Natural killer cell (primary cell): Measurements from ENCODE around the gene CACNG1. TPM values are rescaled to one million over a fixed set of nuclear protein-coding genes. Genes with fewer than 3 reads are reported as not detected.

Experiments
- ATAC-seq, 3 donors: fragments of 150-1000 bp in 2 of 3; fragments of 200-7000 bp in 1 of 3; cut with Tn5 transposase; 1 replicate in 1 of 3; 2 replicates in 2 of 3; pipeline ENCODE4 v1.10.0; 2021; ENCODE audit warnings: mild to moderate bottlenecking in 2 of 3, moderate library complexity in 2 of 3
- DNase-seq, 2 donors: peaks; one replicate each; pipeline versions ENCODE4 v3.0.0 to v3.0.0-alpha.2; 2013 to 2021; ENCODE audit warnings: mixed read lengths in 1 of 2
- H3K27ac ChIP-seq: one replicate; pipeline ENCODE4 v1.5.1; 2013; ENCODE audit warnings: mild to moderate bottlenecking, low read length
- H3K27me3 ChIP-seq: one replicate; pipeline ENCODE4 v1.6.1; 2013; ENCODE audit warnings: low read length; ENCODE audit not compliant: control insufficient read depth, insufficient read depth
- H3K36me3 ChIP-seq: one replicate; pipeline ENCODE4 v1.6.1; 2013; ENCODE audit warnings: low read length; ENCODE audit not compliant: control insufficient read depth, insufficient read depth
- H3K4me1 ChIP-seq: one replicate; pipeline ENCODE4 v1.6.1; 2013; ENCODE audit warnings: low read length; ENCODE audit not compliant: control insufficient read depth, insufficient read depth
- H3K4me3 ChIP-seq: one replicate; pipeline ENCODE4 v1.5.1; 2013; ENCODE audit warnings: low read length
- H3K9me3 ChIP-seq: one replicate; pipeline ENCODE4 v1.6.1; 2013; ENCODE audit warnings: low read length; ENCODE audit not compliant: control insufficient read depth, insufficient read depth
- H3K27ac Mint-ChIP-seq, 2 donors: one replicate each; pipeline ENCODE4 v1.8.0; 2022; ENCODE audit warnings: mild to moderate bottlenecking in 2 of 2, mixed read lengths in 2 of 2, moderate library complexity in 1 of 2
- H3K27me3 Mint-ChIP-seq, 2 donors: one replicate each; pipeline ENCODE4 v1.8.0; 2022; ENCODE audit warnings: low read depth in 2 of 2, mixed read lengths in 2 of 2
- H3K36me3 Mint-ChIP-seq: one replicate; pipeline ENCODE4 v1.8.0; 2022; ENCODE audit warnings: mixed read lengths
- H3K4me1 Mint-ChIP-seq, 2 donors: one replicate each; pipeline ENCODE4 v1.8.0; 2022; ENCODE audit warnings: mixed read lengths in 2 of 2
- H3K4me3 Mint-ChIP-seq: one replicate; pipeline ENCODE4 v1.8.0; 2022; ENCODE audit warnings: mild to moderate bottlenecking, moderate library complexity, mixed read lengths
- H3K9me3 Mint-ChIP-seq, 2 donors: one replicate each; pipeline ENCODE4 v1.8.0; 2022; ENCODE audit warnings: mixed read lengths in 2 of 2
- WGBS: methylation state at CpG from one replicate; pipeline ENCODE4 v1.1.7; 2013; ENCODE audit warnings: missing lambda C conversion rate; ENCODE audit not compliant: insufficient coverage; 5-methylcytosine and 5-hydroxymethylcytosine counted together
- intact Hi-C: fragments of 100-400 bp; cut with micrococcal nuclease; formaldehyde crosslinking; loops from one replicate; pipeline ENCODE4 v1.14.2; 2022
- total RNA-seq, 4 donors: library from RNA; stranded (reverse); fragments of 120-200 nt in 1 of 4; gene quantifications; one replicate each; pipeline versions ENCODE4 v1.2.3 to v1.2.4, GENCODE V29; 2013 to 2022
- TF ChIP-seq, protein P1 (sequence below): fragments of 200-600 bp; IDR thresholded peaks from one replicate; pipeline ENCODE4 v1.8.0; 2022; ENCODE audit warnings: antibody characterized with exemption

Gene CACNG1
- total RNA-seq, 3 donors from 2014 or later (not counting 1 experiment from before 2014, with no cell fraction given) = not detected

DNA sequence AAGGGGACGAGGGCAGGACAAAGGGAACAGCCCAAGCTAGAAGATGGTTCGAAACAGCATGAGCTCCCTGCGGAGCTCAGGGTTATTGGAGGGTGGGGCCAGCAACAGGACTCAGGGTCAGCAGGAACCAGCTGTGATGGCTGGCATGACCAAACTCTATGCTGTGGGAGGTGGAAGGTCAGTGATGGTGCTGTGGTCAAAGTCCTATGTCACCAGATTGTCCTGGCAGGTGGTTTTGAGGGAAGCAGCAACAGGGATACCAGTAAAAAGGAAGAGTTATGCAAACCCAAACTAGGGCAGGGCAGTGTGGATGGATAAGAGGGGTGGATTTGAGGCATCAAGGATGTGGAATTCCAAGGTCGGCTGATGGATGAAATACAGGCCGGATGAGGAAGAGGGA lies 47.4 kb upstream of the CACNG1 start:
- intact Hi-C loops = no loop called here
- H3K36me3 Mint-ChIP-seq = no peaks in the 10 kb centered on the region
- Histone ChIP-seq H3K9me3 (no peaks in the 10 kb centered on the region), H3K4me1 (no peaks in the 10 kb centered on the region), H3K4me3 (no peak overlapping the region), H3K36me3 (no peaks in the 10 kb centered on the region), H3K27me3 (no peaks in the 10 kb centered on the region), H3K27ac (no peak overlapping the region)
- H3K27me3 Mint-ChIP-seq = peaks cover 0 to 10% of the 10 kb centered on the region in 2 donors
- ATAC-seq = no peak
- TF ChIP-seq, protein P1, sequence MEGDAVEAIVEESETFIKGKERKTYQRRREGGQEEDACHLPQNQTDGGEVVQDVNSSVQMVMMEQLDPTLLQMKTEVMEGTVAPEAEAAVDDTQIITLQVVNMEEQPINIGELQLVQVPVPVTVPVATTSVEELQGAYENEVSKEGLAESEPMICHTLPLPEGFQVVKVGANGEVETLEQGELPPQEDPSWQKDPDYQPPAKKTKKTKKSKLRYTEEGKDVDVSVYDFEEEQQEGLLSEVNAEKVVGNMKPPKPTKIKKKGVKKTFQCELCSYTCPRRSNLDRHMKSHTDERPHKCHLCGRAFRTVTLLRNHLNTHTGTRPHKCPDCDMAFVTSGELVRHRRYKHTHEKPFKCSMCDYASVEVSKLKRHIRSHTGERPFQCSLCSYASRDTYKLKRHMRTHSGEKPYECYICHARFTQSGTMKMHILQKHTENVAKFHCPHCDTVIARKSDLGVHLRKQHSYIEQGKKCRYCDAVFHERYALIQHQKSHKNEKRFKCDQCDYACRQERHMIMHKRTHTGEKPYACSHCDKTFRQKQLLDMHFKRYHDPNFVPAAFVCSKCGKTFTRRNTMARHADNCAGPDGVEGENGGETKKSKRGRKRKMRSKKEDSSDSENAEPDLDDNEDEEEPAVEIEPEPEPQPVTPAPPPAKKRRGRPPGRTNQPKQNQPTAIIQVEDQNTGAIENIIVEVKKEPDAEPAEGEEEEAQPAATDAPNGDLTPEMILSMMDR = no peak
- no peaks in the 10 kb centered on the region for H3K9me3 Mint-ChIP-seq
- WGBS = 91% methylated on average over 5 of the region's 5 CpGs
- no peak overlapping the region for H3K27ac Mint-ChIP-seq
- H3K4me1 Mint-ChIP-seq = no peaks in the 10 kb centered on the region
- DNase-seq = no peak
- no peak overlapping the region for H3K4me3 Mint-ChIP-seq

GRCh38 chr17:67003231-67003630 lies 41.1 kb upstream of the CACNG1 start:
- no peak overlapping the region for H3K27ac ChIP-seq
- H3K9me3 Mint-ChIP-seq = no peaks in the 10 kb centered on the region
- WGBS = 98% methylated on average over 2 of the region's 2 CpGs
- DNase-seq (no peak), ATAC-seq (no peak)
- no peak overlapping the region for H3K4me3 ChIP-seq
- H3K27me3 Mint-ChIP-seq = peaks cover 2 to 13% of the 10 kb centered on the region in 2 donors
- intact Hi-C loops = no loop called here
- no peaks in the 10 kb centered on the region for H3K36me3 ChIP-seq
- no peaks in the 10 kb centered on the region for H3K4me1 Mint-ChIP-seq
- no peaks in the 10 kb centered on the region for H3K27me3 ChIP-seq
- TF ChIP-seq, protein P1 = no peak
- no peak overlapping the region for H3K27ac Mint-ChIP-seq
- no peaks in the 10 kb centered on the region for H3K36me3 Mint-ChIP-seq
- H3K4me3 Mint-ChIP-seq = no peak overlapping the region
- no peaks in the 10 kb centered on the region for H3K4me1 ChIP-seq
- H3K9me3 ChIP-seq = no peaks in the 10 kb centered on the region

- Histone ChIP-seq H3K9me3 (no peaks in the 10 kb centered on the region), H3K4me3 (no peak overlapping the region), H3K4me1 (no peaks in the 10 kb centered on the region), H3K27ac (no peak overlapping the region), H3K27me3 (no peaks in the 10 kb centered on the region), H3K36me3 (no peaks in the 10 kb centered on the region)
- Mint-ChIP-seq H3K4me1 (no peaks in the 10 kb centered on the region), H3K36me3 (no peaks in the 10 kb centered on the region), H3K4me3 (no peak overlapping the region), H3K9me3 (no peaks in the 10 kb centered on the region), H3K27me3 (peaks cover 2 to 13% of the 10 kb centered on the region in 2 donors), H3K27ac (no peak overlapping the region)
- intact Hi-C loops = no loop called here
- WGBS = 79% methylated on average over 11 of the region's 11 CpGs
- ATAC-seq = no peak
- no peak for DNase-seq
- TF ChIP-seq, protein P1 = no peak
Observed at GRCh38 chr17:67004181-67004580, 40.2 kb upstream of the CACNG1 start.

- no peaks in the 10 kb centered on the region for H3K36me3 Mint-ChIP-seq
- H3K27ac Mint-ChIP-seq = no peak overlapping the region
- no peak for ATAC-seq
- Histone ChIP-seq H3K36me3 (no peaks in the 10 kb centered on the region), H3K4me1 (no peaks in the 10 kb centered on the region), H3K9me3 (no peaks in the 10 kb centered on the region), H3K27ac (no peak overlapping the region), H3K27me3 (no peaks in the 10 kb centered on the region), H3K4me3 (no peak overlapping the region)
- H3K9me3 Mint-ChIP-seq = no peaks in the 10 kb centered on the region
- H3K27me3 Mint-ChIP-seq = peaks cover 11 to 13% of the 10 kb centered on the region in 2 donors
- DNase-seq = no peak
- 89% methylated on average over 6 of the region's 6 CpGs for WGBS
- TF ChIP-seq, protein P1 = no peak
- no peaks in the 10 kb centered on the region for H3K4me1 Mint-ChIP-seq
- intact Hi-C loops = no loop called here
- no peak overlapping the region for H3K4me3 Mint-ChIP-seq
Observed at GRCh38 chr17:67007266-67007665, 37.1 kb upstream of the CACNG1 start.
